Measurements from ENCODE around the gene MEP1A.

GRCh38 chr6:46749731-46750130, 43.5 kb upstream of the MEP1A start:
- no peak for TF ChIP-seq CTCF (IDR thresholded peaks at IDR 0.05)
- TF ChIP-seq POLR2A (IDR thresholded peaks at IDR 0.05): no peak

All from esophagus squamous epithelium (tissue), 4 donors.